ENCODE measurements around the gene ZSWIM4. TPM values are rescaled to one million over a fixed set of nuclear protein-coding genes. Genes with fewer than 3 reads are reported as not detected.

ZSWIM4 gene
- total and polyA plus RNA-seq, 2 of the 4 experiments (the other 2 are of a cell fraction) = 2.2 to 6.2 TPM

DNA sequence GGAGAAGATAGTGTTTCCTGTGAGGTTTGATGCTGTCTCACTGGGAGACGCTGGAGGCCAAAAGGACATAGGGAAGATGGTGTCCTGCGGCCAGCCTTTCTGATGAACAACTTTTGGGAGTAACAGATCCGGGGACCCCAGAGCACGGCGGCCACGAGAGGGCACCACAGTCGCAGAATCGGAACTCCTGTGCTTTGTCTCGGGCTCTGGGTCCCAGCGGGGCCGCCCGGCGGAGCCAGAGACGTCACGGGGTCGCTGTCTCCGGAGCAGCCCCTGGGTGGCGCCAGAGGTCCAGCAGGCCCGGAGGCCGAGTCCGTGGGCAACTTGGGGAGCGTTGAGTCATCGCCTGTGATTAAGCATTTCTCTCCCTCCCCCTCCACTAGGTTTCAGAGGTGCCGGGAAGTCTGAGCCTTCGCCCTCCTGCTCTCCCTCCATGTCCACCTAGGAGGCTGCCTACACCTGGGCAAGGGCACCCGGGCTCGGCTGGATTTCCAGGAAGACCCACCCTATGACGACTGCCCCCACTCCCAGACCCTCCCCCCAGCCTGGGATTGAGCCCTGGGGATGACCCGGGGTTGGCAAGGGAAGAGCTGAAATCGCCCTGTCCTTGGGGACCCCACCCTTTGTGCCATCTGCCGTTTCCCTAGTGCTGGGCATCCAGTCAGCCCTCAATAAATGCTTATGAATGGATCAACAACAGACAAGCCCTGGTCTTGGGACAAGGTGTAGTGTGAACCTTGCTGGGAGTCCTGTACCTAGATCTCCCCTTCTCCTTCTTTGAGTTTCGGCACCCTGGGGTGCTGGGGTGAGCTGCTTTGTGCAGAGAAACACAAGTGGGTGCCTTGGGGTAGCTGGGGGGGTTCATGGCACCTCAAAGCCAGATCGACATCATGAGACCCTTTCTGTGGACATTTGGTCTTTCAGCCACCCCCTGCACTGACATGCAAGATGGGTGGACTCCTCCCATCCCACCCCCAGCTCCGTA is 85.1 kb downstream of the ZSWIM4 start (continued):
- TF ChIP-seq RAD21 (IDR thresholded peaks at IDR 0.05; ENCODE audit: low read length) = peak; percentile 99
- peak; percentile 90 for TF ChIP-seq FOS (IDR thresholded peaks at IDR 0.05; ENCODE audit: low read depth, low read length)
- no peak for TF ChIP-seq RFX5 (IDR thresholded peaks at IDR 0.05; ENCODE audit: low read depth, low read length)
- TF ChIP-seq MAZ (IDR thresholded peaks at IDR 0.05; ENCODE audit: borderline replicate concordance, low read depth, low read length) = peak; percentile 95
